Measurements from ENCODE around the gene PMF1. TPM values are rescaled to one million over a fixed set of nuclear protein-coding genes. Genes with fewer than 3 reads are reported as not detected.

PMF1 gene
- total RNA-seq, 2 donors from 2014 or later = 119 TPM

- Mint-ChIP-seq H3K36me3 (ENCODE audit: low read depth) (peaks cover 56% of the 10 kb centered on the region), H3K27me3 (ENCODE audit: insufficient read depth) (no peaks in the 10 kb centered on the region), H3K9me3 (no peaks in the 10 kb centered on the region), H3K4me1 (peaks cover 14% of the 10 kb centered on the region), H3K4me3 (no peak overlapping the region), H3K27ac (peak overlapping the region; percentile 80)
- DNase-seq = peak; percentile 44
- H3K4me3 ChIP-seq (ENCODE audit: low read length) = peak overlapping the region; percentile 37
- H3K9me3 ChIP-seq (ENCODE audit: control insufficient read depth, low read length) = no peaks in the 10 kb centered on the region
- TF ChIP-seq, protein P1, sequence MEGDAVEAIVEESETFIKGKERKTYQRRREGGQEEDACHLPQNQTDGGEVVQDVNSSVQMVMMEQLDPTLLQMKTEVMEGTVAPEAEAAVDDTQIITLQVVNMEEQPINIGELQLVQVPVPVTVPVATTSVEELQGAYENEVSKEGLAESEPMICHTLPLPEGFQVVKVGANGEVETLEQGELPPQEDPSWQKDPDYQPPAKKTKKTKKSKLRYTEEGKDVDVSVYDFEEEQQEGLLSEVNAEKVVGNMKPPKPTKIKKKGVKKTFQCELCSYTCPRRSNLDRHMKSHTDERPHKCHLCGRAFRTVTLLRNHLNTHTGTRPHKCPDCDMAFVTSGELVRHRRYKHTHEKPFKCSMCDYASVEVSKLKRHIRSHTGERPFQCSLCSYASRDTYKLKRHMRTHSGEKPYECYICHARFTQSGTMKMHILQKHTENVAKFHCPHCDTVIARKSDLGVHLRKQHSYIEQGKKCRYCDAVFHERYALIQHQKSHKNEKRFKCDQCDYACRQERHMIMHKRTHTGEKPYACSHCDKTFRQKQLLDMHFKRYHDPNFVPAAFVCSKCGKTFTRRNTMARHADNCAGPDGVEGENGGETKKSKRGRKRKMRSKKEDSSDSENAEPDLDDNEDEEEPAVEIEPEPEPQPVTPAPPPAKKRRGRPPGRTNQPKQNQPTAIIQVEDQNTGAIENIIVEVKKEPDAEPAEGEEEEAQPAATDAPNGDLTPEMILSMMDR (conservative IDR thresholded peaks at IDR 0.05) = no peak
- 80 to 100% methylated on average over 1 to 2 of the region's 2 CpGs for WGBS, 2 experiments (ENCODE audit: insufficient coverage in 1 of 2, insufficient read length in 1 of 2)
- H3K9ac ChIP-seq (ENCODE audit: extremely low read depth, low read length, poor library complexity, severe bottlenecking) = peak overlapping the region; percentile 52
- no peaks in the 10 kb centered on the region for H3K27me3 ChIP-seq (ENCODE audit: control insufficient read depth, insufficient read depth, low read length, poor library complexity, severe bottlenecking)
- peaks cover 30% of the 10 kb centered on the region for H3K36me3 ChIP-seq (ENCODE audit: control insufficient read depth, insufficient read depth, low read length)
- no peaks in the 10 kb centered on the region for H3K4me1 ChIP-seq (ENCODE audit: control insufficient read depth, insufficient read depth, low read length)
- H3K27ac ChIP-seq (ENCODE audit: low read depth, low read length) = no peak overlapping the region
Measured at GRCh38 chr1:156217871-156218270, 5.1 kb downstream of the PMF1 start.

GRCh38 chr1:156220226-156220625 lies 7.4 kb downstream of the PMF1 start:
- Histone ChIP-seq H3K9ac (ENCODE audit: extremely low read depth, low read length, poor library complexity, severe bottlenecking) (no peak overlapping the region), H3K4me3 (ENCODE audit: low read length) (no peak overlapping the region), H3K9me3 (ENCODE audit: control insufficient read depth, low read length) (no peaks in the 10 kb centered on the region), H3K36me3 (ENCODE audit: control insufficient read depth, insufficient read depth, low read length) (peaks cover 40% of the 10 kb centered on the region), H3K27me3 (ENCODE audit: control insufficient read depth, insufficient read depth, low read length, poor library complexity, severe bottlenecking) (no peaks in the 10 kb centered on the region), H3K27ac (ENCODE audit: low read depth, low read length) (no peak overlapping the region), H3K4me1 (ENCODE audit: control insufficient read depth, insufficient read depth, low read length) (no peaks in the 10 kb centered on the region)
- Mint-ChIP-seq H3K36me3 (ENCODE audit: low read depth) (peaks cover 59% of the 10 kb centered on the region), H3K4me3 (no peak overlapping the region), H3K9me3 (no peaks in the 10 kb centered on the region), H3K4me1 (peaks cover 8% of the 10 kb centered on the region), H3K27me3 (ENCODE audit: insufficient read depth) (no peaks in the 10 kb centered on the region), H3K27ac (no peak overlapping the region)
- DNase-seq = no peak
- 97% methylated on average over 6 to 9 of the region's 9 CpGs for WGBS, 2 experiments (ENCODE audit: insufficient coverage in 1 of 2, insufficient read length in 1 of 2)
- TF ChIP-seq, protein P1 (conservative IDR thresholded peaks at IDR 0.05) = no peak

DNA sequence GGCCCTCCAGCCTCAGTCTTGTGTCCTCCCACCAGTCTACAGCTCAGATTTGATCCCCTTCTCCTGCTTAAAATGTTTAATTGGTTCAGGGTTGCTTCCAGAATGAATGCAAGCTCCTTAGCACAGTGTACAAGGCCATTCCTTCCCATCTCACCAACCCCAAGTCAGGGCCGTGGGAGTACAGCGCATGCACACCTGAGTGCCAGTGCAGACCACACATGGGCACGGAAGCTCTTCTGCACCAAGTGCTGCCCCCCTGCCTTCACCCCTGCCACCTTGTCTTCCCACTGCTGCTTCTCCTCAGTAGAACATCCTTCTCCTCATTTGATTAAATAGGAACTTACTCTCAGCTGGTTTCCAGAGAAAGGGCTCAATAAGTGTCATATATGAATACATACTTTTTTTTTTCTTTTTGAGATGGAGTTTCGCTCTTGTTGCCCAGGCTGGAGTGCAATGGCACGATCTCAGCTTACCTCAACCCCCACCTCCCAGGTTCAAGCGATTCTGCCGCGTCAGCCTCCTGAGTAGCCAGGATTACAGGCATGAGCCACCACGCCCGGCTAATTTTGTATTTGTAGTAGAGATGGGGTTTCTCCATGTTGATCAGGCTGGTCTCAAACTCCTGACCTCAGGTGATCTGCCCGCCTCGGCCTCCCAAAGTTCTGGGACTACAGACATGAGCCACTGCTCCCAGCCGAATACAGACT lies 9.3 kb downstream of the PMF1 start:
- Mint-ChIP-seq H3K4me1 (peaks cover 11% of the 10 kb centered on the region), H3K36me3 (ENCODE audit: low read depth) (peaks cover 66% of the 10 kb centered on the region), H3K27ac (no peak overlapping the region), H3K27me3 (ENCODE audit: insufficient read depth) (no peaks in the 10 kb centered on the region), H3K4me3 (no peak overlapping the region), H3K9me3 (no peaks in the 10 kb centered on the region)
- Histone ChIP-seq H3K9me3 (ENCODE audit: control insufficient read depth, low read length) (no peaks in the 10 kb centered on the region), H3K9ac (ENCODE audit: extremely low read depth, low read length, poor library complexity, severe bottlenecking) (no peak overlapping the region), H3K4me3 (ENCODE audit: low read length) (no peak overlapping the region), H3K27me3 (ENCODE audit: control insufficient read depth, insufficient read depth, low read length, poor library complexity, severe bottlenecking) (no peaks in the 10 kb centered on the region), H3K36me3 (ENCODE audit: control insufficient read depth, insufficient read depth, low read length) (peaks cover 46% of the 10 kb centered on the region), H3K4me1 (ENCODE audit: control insufficient read depth, insufficient read depth, low read length) (no peaks in the 10 kb centered on the region), H3K27ac (ENCODE audit: low read depth, low read length) (no peak overlapping the region)
- DNase-seq = no peak
- WGBS, 2 experiments (ENCODE audit: insufficient coverage in 1 of 2, insufficient read length in 1 of 2) = 80 to 94% methylated on average over 5 to 13 of the region's 13 CpGs
- TF ChIP-seq, protein P1 (conservative IDR thresholded peaks at IDR 0.05) = no peak
